Adrenal gland (tissue), 12 donors: ENCODE results near the gene CORO2B. TPM values are rescaled to one million over a fixed set of nuclear protein-coding genes. Genes with fewer than 3 reads are reported as not detected.

Source experiments
- DNase-seq, 7 donors: peaks; one replicate each; pipeline ENCODE4 v3.0.0-alpha.2; 2019 to 2020
- H3K27ac ChIP-seq, 5 donors: fragments of 200-600 bp; sonication (generic) in 4 of 5; 1 replicate in 3 of 5; 2 replicates in 2 of 5; pipeline versions ENCODE4 v1.5.1 to v1.8.0; 2016 to 2020; ENCODE audit warnings: mild to moderate bottlenecking in 1 of 5
- H3K27me3 ChIP-seq: fragments of 200-600 bp; 2 replicates; pipeline ENCODE4 v1.8.0; 2021
- H3K36me3 ChIP-seq, 2 donors: fragments of 200-600 bp; replicated peaks in 1 of 2; 1 replicate in 1 of 2; 2 replicates in 1 of 2; pipeline versions ENCODE4 v1.5.1 to v1.8.0; 2018 to 2022
- H3K4me1 ChIP-seq, 2 donors: fragments of 200-600 bp; replicated peaks in 1 of 2; 1 replicate in 1 of 2; 2 replicates in 1 of 2; pipeline versions ENCODE4 v1.5.1 to v1.8.0; 2018 to 2021
- H3K4me3 ChIP-seq, 4 donors: fragments of 200-600 bp; sonication (generic) in 3 of 4; one replicate each; pipeline ENCODE4 v1.5.1; 2016 to 2018
- H3K9me3 ChIP-seq, 3 donors: fragments of 200-600 bp; sonication (generic) in 1 of 3; replicated peaks in 1 of 3; 1 replicate in 2 of 3; 2 replicates in 1 of 3; pipeline versions ENCODE4 v1.5.1 to v1.8.0; 2016 to 2021
- POLR2A ChIP-seq, 2 donors: fragments of 450-650 bp; IDR thresholded peaks; one replicate each; pipeline ENCODE4 v1.6.1; 2017; ENCODE audit warnings: antibody characterized with exemption in 2 of 2, mild to moderate bottlenecking in 2 of 2, moderate library complexity in 1 of 2
- WGBS, 4 donors: extraction: QIAGEN DNeasy Blood & Tissue Kit in 2 of 4; methylation state at CpG; one replicate each; pipeline versions ENCODE4 v1.1.5 to v1.1.7; 2013 to 2017; 5-methylcytosine and 5-hydroxymethylcytosine counted together
- intact Hi-C, 2 donors: fragments of 100-400 bp; cut with DNase I; formaldehyde crosslinking; loops; one replicate each; pipeline versions ENCODE4 v1.14.1 to v1.15.0; 2022 to 2023
- polyA plus RNA-seq, 3 donors: library from polyadenylated mRNA; stranded (reverse); fragments of 200-250 nt in 2 of 3; fragments of 350-450 nt in 1 of 3; fragmentation: Illumina TruSeq in 1 of 3; extraction: RNeasy Lipid Tissue Mini Kit (QIAGEN cat#74804) in 1 of 3; gene quantifications; one replicate each; pipeline ENCODE4 v1.2.3, GENCODE V29; 2013 to 2014
- total RNA-seq, 9 donors: library from RNA; depleted of rRNA in 4 of 9; stranded (reverse); fragments of >200 nt in 4 of 9; fragments of 120-200 nt in 1 of 9; fragmentation: NEBNext Ultra II Directional in 1 of 9; extraction: Animal tissue kit (Norgen Biotek cat#: 25700) in 1 of 9; gene quantifications; one replicate each; pipeline versions ENCODE4 v1.1.0 to v1.2.4, GENCODE V29; 2013 to 2023
- TF ChIP-seq, protein P1 (sequence below), 6 experiments: fragments of 450-650 bp in 4 of 6; fragments of 200-600 bp in 2 of 6; sonication (generic) in 1 of 6; IDR thresholded peaks; 1 replicate in 5 of 6; 2 replicates in 1 of 6; pipeline versions ENCODE4 v1.5.1 to v1.8.0; 2016 to 2021; ENCODE audit warnings: antibody characterized with exemption in 6 of 6, mild to moderate bottlenecking in 2 of 6, moderate library complexity in 1 of 6
- donor health status: healthy with polysubstance abuse.
- donor health status: Bipolar disorder and iron deficiency.
- donor health status: DM: yes; HTN: yes; CAD: no.
- donor health status: DM: no; HTN: no; CAD: no.
- donor health status: DM: no; HTN: no; CAD: no.
- donor health status: DM: yes; HTN: yes; CAD: no.

CORO2B gene
- total and polyA plus RNA-seq, 12 donors: 2.8 to 8.4 (median 4.3) TPM

DNA sequence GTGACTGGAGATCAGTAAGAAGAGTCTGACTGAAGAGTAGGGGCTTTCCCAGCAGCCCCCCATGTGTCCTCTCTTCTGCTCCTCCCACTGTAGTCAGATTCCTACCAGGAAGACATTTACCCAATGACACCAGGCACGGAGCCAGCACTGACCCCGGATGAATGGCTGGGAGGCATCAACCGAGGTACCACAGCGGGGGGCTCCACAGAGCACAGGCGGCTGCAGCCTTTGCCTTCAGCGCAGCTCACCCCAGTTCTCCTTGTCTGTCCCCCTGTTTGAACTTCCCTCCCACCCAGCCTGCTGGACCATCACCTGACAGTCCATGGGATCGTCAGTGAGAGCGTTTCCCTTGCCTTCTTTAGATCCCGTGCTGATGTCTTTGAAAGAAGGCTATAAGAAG lies 140.3 kb downstream of the CORO2B start:
- Histone ChIP-seq H3K4me3 (no peak overlapping the region), H3K27me3 (no peaks in the 10 kb centered on the region), H3K27ac (no peak overlapping the region), H3K4me1 (no peaks in the 10 kb centered on the region), H3K9me3 (no peaks in the 10 kb centered on the region), H3K36me3 (no peaks in the 10 kb centered on the region)
- no peak for TF ChIP-seq POLR2A (IDR thresholded peaks at IDR 0.05)
- TF ChIP-seq, protein P1, sequence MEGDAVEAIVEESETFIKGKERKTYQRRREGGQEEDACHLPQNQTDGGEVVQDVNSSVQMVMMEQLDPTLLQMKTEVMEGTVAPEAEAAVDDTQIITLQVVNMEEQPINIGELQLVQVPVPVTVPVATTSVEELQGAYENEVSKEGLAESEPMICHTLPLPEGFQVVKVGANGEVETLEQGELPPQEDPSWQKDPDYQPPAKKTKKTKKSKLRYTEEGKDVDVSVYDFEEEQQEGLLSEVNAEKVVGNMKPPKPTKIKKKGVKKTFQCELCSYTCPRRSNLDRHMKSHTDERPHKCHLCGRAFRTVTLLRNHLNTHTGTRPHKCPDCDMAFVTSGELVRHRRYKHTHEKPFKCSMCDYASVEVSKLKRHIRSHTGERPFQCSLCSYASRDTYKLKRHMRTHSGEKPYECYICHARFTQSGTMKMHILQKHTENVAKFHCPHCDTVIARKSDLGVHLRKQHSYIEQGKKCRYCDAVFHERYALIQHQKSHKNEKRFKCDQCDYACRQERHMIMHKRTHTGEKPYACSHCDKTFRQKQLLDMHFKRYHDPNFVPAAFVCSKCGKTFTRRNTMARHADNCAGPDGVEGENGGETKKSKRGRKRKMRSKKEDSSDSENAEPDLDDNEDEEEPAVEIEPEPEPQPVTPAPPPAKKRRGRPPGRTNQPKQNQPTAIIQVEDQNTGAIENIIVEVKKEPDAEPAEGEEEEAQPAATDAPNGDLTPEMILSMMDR (IDR thresholded peaks at IDR 0.05): no peak
- intact Hi-C loops: no loop called here
- WGBS, 4 donors: 90 to 95% (median 94%) methylated on average over 7 to 9 of the region's 9 CpGs
- no peak for DNase-seq

DNA sequence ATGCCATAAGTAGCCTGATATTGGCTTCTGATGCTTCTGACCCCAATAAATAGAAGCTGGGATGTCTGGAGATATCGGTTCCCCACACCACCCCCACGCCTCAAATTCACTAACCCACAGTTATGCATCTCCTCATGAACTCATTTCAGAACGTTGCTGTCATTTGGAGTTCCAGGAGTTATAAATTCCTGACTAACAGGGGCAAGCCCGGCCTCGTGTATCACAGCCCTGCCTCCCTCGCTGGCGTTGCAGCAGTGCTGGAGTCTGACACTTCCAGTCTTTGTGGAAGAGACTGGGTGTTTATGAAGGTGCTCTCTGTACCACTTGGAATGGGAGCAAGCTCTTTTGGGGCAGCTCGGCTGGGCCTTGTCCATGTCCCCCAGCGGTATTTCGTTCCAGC lies 140.9 kb downstream of the CORO2B start:
- no peak for DNase-seq
- TF ChIP-seq, protein P1 (IDR thresholded peaks at IDR 0.05): no peak
- Histone ChIP-seq H3K4me3 (no peak overlapping the region), H3K27ac (no peak overlapping the region), H3K9me3 (no peaks in the 10 kb centered on the region), H3K4me1 (no peaks in the 10 kb centered on the region), H3K36me3 (no peaks in the 10 kb centered on the region), H3K27me3 (no peaks in the 10 kb centered on the region)
- intact Hi-C loops: loop anchor here in 1 of 2 donors (10.0 kb wide), 1 partner anchor 115 kb away; no protein-coding TSS in a partner anchor
- whole genome bisulfite sequencing, 4 donors: 73 to 85% (median 83%) methylated on average over 10 of the region's 10 CpGs

DNA sequence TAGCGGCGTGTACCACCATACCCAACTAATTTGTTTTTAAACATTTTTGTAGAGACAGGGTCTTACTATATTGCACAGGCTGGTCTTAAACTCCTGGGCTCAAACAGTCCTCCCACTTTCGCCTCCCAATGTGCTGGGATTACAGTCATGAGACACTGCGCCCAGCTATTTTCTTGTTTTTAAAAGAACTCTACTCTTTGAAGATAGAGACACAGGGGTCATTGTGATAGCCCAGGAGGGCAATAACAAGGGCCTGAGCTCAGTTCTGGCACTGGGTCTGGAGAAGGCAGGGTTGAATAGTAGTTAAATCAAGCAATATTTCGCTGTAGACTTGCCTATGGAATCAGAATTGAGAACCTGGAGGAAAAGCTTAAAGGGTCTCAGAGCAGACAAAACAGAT lies 143.1 kb downstream of the CORO2B start:
- intact Hi-C loops: loop anchor here in 1 of 2 donors (10.0 kb wide), 1 partner anchor 113 kb away; no protein-coding TSS in a partner anchor
- TF ChIP-seq POLR2A (IDR thresholded peaks at IDR 0.05): no peak
- TF ChIP-seq, protein P1 (IDR thresholded peaks at IDR 0.05): no peak
- Histone ChIP-seq H3K27ac (no peak overlapping the region), H3K27me3 (no peaks in the 10 kb centered on the region), H3K4me1 (no peaks in the 10 kb centered on the region), H3K9me3 (no peaks in the 10 kb centered on the region), H3K36me3 (no peaks in the 10 kb centered on the region), H3K4me3 (no peak overlapping the region)
- WGBS, 4 donors: 88 to 93% (median 92%) methylated on average over 5 of the region's 5 CpGs
- DNase-seq: no peak

DNA sequence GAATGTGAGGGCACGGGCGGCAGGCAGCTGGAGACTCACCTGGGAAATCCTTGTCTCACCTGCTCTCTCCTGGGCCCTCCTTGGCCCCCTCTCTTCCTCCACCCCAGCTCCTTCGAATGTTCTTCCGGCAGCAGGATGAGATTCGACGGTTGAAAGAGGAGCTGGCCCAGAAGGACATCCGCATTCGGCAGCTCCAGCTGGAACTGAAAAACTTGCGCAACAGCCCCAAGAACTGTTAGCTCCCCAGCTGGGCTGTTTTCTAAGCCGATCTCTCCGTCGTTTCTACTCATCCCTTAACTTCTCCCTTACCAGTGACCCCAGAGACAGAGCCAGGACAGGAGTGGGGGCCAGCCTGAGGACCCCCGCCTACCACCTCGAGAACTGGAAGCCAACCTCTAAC lies 146.9 kb downstream of the CORO2B start:
- 47 to 59% (median 54%) methylated on average over 14 of the region's 14 CpGs for WGBS, 4 donors
- Histone ChIP-seq H3K27me3 (no peaks in the 10 kb centered on the region), H3K27ac (no peak overlapping the region), H3K4me3 (no peak overlapping the region), H3K36me3 (no peaks in the 10 kb centered on the region), H3K9me3 (no peaks in the 10 kb centered on the region), H3K4me1 (peaks cover 5 to 7% of the 10 kb centered on the region in 2 donors)
- TF ChIP-seq, protein P1 (IDR thresholded peaks at IDR 0.05): no peak
- TF ChIP-seq POLR2A (IDR thresholded peaks at IDR 0.05): no peak
- intact Hi-C loops: loop anchor here (5.0 to 10.0 kb wide), 2 partner anchors 109 to 152 kb away; no protein-coding TSS in a partner anchor
- peak; percentile 26 to 74 (median 48) for DNase-seq
